ENCODE data around the gene TMED8. TPM values are rescaled to one million over a fixed set of nuclear protein-coding genes. Genes with fewer than 3 reads are reported as not detected.

TMED8 gene
- polyA plus RNA-seq, 1 experiment, result 4.2 TPM

DNA sequence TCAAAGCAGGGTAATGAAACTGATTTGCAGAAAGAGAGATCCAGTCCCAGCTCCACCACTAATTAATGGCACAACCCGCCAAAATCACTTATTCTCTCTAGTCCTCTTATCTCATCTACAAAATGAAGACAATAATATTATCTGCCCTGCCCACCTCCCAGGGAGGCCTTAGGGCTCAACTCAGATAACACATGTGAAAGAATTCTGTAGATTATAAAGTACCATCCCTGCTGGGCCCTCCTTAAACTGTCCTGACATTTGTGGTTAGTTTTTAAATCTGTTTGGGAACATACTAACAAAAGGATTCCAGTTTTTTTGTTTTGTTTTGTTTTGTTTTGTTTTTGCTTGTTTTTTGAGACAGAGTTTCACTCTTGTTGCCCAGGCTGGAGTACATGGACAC is 63.5 kb downstream of the TMED8 start:
- TF ChIP-seq, protein P1, sequence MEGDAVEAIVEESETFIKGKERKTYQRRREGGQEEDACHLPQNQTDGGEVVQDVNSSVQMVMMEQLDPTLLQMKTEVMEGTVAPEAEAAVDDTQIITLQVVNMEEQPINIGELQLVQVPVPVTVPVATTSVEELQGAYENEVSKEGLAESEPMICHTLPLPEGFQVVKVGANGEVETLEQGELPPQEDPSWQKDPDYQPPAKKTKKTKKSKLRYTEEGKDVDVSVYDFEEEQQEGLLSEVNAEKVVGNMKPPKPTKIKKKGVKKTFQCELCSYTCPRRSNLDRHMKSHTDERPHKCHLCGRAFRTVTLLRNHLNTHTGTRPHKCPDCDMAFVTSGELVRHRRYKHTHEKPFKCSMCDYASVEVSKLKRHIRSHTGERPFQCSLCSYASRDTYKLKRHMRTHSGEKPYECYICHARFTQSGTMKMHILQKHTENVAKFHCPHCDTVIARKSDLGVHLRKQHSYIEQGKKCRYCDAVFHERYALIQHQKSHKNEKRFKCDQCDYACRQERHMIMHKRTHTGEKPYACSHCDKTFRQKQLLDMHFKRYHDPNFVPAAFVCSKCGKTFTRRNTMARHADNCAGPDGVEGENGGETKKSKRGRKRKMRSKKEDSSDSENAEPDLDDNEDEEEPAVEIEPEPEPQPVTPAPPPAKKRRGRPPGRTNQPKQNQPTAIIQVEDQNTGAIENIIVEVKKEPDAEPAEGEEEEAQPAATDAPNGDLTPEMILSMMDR (IDR thresholded peaks at IDR 0.05; ENCODE audit: insufficient read depth, low read depth, low read length), result no peak
- H3K36me3 ChIP-seq (ENCODE audit: control insufficient read depth, insufficient read depth, low read length), result no peaks in the 10 kb centered on the region
- ChIA-PET POLR2A (no interaction called here), CTCF (interaction anchor here (6.6 to 12.2 kb wide), 2 partner anchors 12 to 160 kb away, joined by 59 to 426 read pairs; no protein-coding TSS in a partner anchor)
- H3K4me3 ChIP-seq (ENCODE audit: low read depth, low read length), result no peak overlapping the region
- DNase-seq (ENCODE audit: low read depth), result no peak
- no peaks in the 10 kb centered on the region for H3K27me3 ChIP-seq (ENCODE audit: control insufficient read depth, insufficient read depth, low read length)

DNA sequence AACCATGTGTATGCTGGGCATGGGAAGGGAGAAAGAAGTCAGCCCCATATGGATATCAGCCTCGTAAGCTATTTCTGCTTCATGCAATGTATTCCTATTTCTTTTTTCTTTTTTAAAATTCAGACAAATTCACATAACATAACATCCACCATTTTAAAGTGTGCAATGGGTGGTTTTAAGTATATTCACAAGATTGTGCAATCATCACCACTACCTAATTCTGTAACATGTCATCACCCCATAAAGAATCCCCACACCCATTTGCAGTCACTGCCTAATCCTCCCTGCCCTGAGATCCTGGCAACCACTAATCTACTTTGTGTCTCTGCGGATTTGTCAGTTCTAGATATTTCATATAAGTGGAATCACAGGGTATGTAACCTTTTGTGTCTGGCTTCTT is 65.7 kb downstream of the TMED8 start:
- Histone ChIP-seq H3K27me3 (ENCODE audit: control insufficient read depth, insufficient read depth, low read length) (no peaks in the 10 kb centered on the region), H3K36me3 (ENCODE audit: control insufficient read depth, insufficient read depth, low read length) (no peaks in the 10 kb centered on the region), H3K4me3 (ENCODE audit: low read depth, low read length) (no peak overlapping the region)
- ChIA-PET POLR2A (no interaction called here), CTCF (interaction anchor here (0.6 to 12.2 kb wide), 2 partner anchors 10 to 302 kb away, joined by 3 to 426 read pairs; no protein-coding TSS in a partner anchor)
- TF ChIP-seq, protein P1 (IDR thresholded peaks at IDR 0.05; ENCODE audit: insufficient read depth, low read depth, low read length), result no peak
- no peak for DNase-seq (ENCODE audit: low read depth)

DNA sequence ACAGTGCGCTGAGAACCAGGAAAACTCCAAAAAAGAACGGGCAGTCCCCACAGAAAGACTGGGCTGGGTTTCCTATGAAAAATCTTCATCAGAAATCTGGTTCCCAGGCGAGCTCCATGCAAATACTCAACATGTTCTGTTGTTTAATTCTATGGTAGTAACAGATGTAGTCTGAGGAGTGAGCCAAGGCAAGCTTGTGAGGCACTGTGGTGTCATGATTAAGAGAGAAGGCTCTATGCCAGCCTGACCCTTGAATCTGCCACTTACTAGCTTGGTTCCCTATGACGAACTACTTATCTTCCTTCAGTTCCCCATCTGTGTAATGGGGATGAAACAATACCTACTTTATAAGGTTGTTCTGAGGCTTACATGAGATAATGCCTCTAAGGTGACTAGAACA is 66.9 kb downstream of the TMED8 start:
- TF ChIP-seq, protein P1 (IDR thresholded peaks at IDR 0.05; ENCODE audit: insufficient read depth, low read depth, low read length), result no peak
- CTCF ChIA-PET, result interaction anchor here (0.9 to 1.3 kb wide), 3 partner anchors 9 to 14 kb away, joined by 3 to 4 read pairs (median 3); partner anchors contain the start of genes GSTZ1 and POMT2
- POLR2A ChIA-PET, result interaction anchor here (0.6 kb wide), 1 partner anchor 505 kb away, joined by 5 read pairs; no protein-coding TSS in a partner anchor
- no peak for DNase-seq (ENCODE audit: low read depth)
- no peaks in the 10 kb centered on the region for H3K27me3 ChIP-seq (ENCODE audit: control insufficient read depth, insufficient read depth, low read length)
- H3K4me3 ChIP-seq (ENCODE audit: low read depth, low read length), result no peak overlapping the region
- H3K36me3 ChIP-seq (ENCODE audit: control insufficient read depth, insufficient read depth, low read length), result no peaks in the 10 kb centered on the region

DNA sequence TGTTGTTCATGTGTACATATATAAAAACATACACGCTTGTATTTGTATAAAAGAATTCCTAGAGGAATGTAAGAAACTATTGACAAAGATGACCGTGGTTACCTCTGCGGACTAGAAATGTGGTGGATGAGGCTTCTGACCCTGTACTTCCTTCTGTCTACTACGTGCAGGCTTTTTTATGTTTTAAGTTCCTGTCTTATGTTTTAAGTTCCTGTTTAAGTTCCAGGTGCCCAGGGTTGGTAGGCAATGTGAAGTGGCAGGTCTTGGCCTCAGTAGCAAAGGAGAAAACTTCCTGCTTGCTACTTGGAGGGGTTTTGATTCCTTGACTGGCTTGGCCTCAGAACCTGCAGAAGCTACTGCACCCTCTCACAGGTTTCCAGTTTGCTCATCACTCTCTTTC is 67.8 kb downstream of the TMED8 start:
- CTCF ChIA-PET, result interaction anchor here (0.9 to 1.3 kb wide), 2 partner anchors 8 to 12 kb away, joined by 3 to 4 read pairs; partner anchors contain the start of genes GSTZ1 and POMT2
- no peak overlapping the region for H3K4me3 ChIP-seq (ENCODE audit: low read depth, low read length)
- POLR2A ChIA-PET, result no interaction called here
- DNase-seq (ENCODE audit: low read depth), result no peak
- no peaks in the 10 kb centered on the region for H3K27me3 ChIP-seq (ENCODE audit: control insufficient read depth, insufficient read depth, low read length)
- H3K36me3 ChIP-seq (ENCODE audit: control insufficient read depth, insufficient read depth, low read length), result no peaks in the 10 kb centered on the region
- TF ChIP-seq, protein P1 (IDR thresholded peaks at IDR 0.05; ENCODE audit: insufficient read depth, low read depth, low read length), result no peak

DNA sequence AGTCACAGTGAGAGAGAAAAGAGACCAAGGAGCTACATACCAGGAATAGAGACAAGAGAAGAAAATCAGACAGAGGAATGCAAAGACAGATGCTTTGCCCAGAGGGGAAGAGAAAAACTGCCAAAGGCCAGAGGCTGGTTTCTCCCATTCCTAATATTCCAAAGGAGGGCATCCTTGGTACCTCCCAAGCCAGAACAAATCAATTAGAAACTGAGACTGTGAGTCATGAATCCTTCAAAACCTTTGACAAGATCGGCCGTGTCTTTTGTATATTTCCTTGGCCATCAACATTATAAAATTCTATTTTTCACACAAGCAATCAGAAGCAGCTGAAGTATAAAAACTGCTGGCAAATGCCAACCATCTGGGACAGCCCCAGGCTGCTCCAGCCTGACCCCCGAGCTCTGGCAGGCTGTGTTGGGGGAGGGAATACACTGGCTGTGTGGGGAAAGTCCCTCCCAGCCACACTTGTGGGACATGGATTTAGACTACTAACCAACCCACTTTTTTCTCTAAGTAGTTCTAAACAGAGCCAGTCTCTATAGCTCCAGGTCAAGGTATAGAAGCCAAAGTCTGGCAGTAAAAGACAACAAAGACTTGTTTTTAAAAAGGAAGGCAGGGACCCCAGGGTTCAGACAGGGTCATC is 69.9 kb downstream of the TMED8 start:
- H3K27me3 ChIP-seq (ENCODE audit: control insufficient read depth, insufficient read depth, low read length), result no peaks in the 10 kb centered on the region
- ChIA-PET CTCF (interaction anchor here (0.9 to 12.7 kb wide), 3 partner anchors 10 to 236 kb away, joined by 3 to 426 read pairs (median 4); partner anchors contain the start of genes GSTZ1 and POMT2), POLR2A (interaction anchor here (0.6 to 1.0 kb wide), 2 partner anchors 13 to 305 kb away, joined by 3 to 4 read pairs; no protein-coding TSS in a partner anchor)
- H3K36me3 ChIP-seq (ENCODE audit: control insufficient read depth, insufficient read depth, low read length), result no peaks in the 10 kb centered on the region
- H3K4me3 ChIP-seq (ENCODE audit: low read depth, low read length), result no peak overlapping the region
- DNase-seq (ENCODE audit: low read depth), result no peak
- TF ChIP-seq, protein P1 (IDR thresholded peaks at IDR 0.05; ENCODE audit: insufficient read depth, low read depth, low read length), result no peak
